Ishikawa (cell line): ENCODE data around the gene PLCG1.

Experiments used
- CEBPB ChIP-seq: IDR thresholded peaks from 2 replicates; pipeline ENCODE4 v1.6.1; 2012
- CREB1 ChIP-seq: IDR thresholded peaks from 2 replicates; pipeline ENCODE4 v1.6.1; 2012; ENCODE audit warnings: low read depth
- EGR1 ChIP-seq: IDR thresholded peaks from 2 replicates; pipeline ENCODE4 v1.6.1; 2012
- EP300 ChIP-seq: IDR thresholded peaks from 2 replicates; pipeline ENCODE4 v1.6.1; 2012; ENCODE audit warnings: borderline replicate concordance
- NFIC ChIP-seq: IDR thresholded peaks from 2 replicates; pipeline ENCODE4 v1.6.1; 2012
- TAF1 ChIP-seq: IDR thresholded peaks from 2 replicates; pipeline ENCODE4 v1.6.1; 2012; ENCODE audit warnings: low read depth, mild to moderate bottlenecking
- TCF12 ChIP-seq: IDR thresholded peaks from 2 replicates; pipeline ENCODE4 v1.6.1; 2012; ENCODE audit warnings: low read depth
- TF ChIP-seq, protein P1 (sequence below): IDR thresholded peaks from 2 replicates; pipeline ENCODE4 v1.6.1; 2012; ENCODE audit warnings: low read depth, mild to moderate bottlenecking
- TF ChIP-seq, protein P2 (sequence below): IDR thresholded peaks from 2 replicates; pipeline ENCODE4 v1.6.1; 2012

DNA sequence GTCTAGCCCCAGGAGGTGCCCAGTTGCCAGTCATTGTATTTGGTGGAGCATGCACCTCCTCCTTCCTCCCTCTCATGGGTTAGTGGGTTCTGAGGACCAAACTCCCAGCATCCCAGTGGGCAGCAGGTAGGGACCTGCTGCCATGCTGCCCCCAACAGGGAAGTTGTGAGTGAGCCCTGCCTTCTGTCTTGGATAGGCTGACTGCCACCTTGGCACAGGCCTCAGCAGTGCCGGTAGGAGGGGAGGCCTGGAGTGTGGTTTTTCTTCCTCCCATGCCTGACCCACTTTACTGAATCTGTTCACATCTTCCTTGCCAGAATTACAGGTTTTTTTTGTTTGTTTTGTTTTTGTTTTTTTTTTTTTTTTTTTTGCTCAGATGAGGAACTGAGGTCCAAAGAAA lies 24.5 kb downstream of the PLCG1 start:
- TF ChIP-seq EP300 (no peak), CREB1 (no peak), TCF12 (no peak), CEBPB (no peak), NFIC (no peak), EGR1 (no peak), TAF1 (no peak)
- TF ChIP-seq, protein P1, sequence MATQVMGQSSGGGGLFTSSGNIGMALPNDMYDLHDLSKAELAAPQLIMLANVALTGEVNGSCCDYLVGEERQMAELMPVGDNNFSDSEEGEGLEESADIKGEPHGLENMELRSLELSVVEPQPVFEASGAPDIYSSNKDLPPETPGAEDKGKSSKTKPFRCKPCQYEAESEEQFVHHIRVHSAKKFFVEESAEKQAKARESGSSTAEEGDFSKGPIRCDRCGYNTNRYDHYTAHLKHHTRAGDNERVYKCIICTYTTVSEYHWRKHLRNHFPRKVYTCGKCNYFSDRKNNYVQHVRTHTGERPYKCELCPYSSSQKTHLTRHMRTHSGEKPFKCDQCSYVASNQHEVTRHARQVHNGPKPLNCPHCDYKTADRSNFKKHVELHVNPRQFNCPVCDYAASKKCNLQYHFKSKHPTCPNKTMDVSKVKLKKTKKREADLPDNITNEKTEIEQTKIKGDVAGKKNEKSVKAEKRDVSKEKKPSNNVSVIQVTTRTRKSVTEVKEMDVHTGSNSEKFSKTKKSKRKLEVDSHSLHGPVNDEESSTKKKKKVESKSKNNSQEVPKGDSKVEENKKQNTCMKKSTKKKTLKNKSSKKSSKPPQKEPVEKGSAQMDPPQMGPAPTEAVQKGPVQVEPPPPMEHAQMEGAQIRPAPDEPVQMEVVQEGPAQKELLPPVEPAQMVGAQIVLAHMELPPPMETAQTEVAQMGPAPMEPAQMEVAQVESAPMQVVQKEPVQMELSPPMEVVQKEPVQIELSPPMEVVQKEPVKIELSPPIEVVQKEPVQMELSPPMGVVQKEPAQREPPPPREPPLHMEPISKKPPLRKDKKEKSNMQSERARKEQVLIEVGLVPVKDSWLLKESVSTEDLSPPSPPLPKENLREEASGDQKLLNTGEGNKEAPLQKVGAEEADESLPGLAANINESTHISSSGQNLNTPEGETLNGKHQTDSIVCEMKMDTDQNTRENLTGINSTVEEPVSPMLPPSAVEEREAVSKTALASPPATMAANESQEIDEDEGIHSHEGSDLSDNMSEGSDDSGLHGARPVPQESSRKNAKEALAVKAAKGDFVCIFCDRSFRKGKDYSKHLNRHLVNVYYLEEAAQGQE, result no peak
- TF ChIP-seq, protein P2, sequence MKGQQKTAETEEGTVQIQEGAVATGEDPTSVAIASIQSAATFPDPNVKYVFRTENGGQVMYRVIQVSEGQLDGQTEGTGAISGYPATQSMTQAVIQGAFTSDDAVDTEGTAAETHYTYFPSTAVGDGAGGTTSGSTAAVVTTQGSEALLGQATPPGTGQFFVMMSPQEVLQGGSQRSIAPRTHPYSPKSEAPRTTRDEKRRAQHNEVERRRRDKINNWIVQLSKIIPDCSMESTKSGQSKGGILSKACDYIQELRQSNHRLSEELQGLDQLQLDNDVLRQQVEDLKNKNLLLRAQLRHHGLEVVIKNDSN, result no peak
